Activated CD8-positive, alpha-beta memory T cell treated with anti-CD3 and anti-CD28 coated beads for 4 hours (primary cell): ENCODE results near the gene RHOBTB3.

Experiments
- DNase-seq, 2 donors: peaks; one replicate each; pipeline ENCODE4 v3.0.0-alpha.2; 2020; ENCODE audit warnings: low read depth in 2 of 2

RHOBTB3 gene

GRCh38 chr5:95763941-95764340 is 32.8 kb downstream of the RHOBTB3 start:
- no peak for DNase-seq

DNA sequence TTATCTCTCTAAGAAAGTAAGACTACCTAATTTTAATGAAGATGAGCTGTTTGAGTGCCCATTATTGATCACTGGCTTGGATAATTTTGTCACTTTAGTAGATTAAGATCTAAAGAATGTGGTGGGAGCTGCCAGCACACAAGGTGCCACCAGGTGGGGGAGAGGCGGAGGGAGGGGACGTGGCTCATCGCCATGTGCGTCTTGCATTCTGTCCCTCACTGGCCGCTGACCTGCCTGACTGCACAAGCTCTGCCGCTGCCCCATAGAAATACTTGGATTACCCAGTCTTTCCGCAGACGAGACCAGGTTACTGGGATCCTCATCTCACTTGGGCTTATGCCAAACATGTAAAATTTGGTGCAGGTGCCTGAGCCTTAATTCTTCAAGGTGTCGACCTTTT is 37.6 kb downstream of the RHOBTB3 start:
- no peak for DNase-seq

DNA sequence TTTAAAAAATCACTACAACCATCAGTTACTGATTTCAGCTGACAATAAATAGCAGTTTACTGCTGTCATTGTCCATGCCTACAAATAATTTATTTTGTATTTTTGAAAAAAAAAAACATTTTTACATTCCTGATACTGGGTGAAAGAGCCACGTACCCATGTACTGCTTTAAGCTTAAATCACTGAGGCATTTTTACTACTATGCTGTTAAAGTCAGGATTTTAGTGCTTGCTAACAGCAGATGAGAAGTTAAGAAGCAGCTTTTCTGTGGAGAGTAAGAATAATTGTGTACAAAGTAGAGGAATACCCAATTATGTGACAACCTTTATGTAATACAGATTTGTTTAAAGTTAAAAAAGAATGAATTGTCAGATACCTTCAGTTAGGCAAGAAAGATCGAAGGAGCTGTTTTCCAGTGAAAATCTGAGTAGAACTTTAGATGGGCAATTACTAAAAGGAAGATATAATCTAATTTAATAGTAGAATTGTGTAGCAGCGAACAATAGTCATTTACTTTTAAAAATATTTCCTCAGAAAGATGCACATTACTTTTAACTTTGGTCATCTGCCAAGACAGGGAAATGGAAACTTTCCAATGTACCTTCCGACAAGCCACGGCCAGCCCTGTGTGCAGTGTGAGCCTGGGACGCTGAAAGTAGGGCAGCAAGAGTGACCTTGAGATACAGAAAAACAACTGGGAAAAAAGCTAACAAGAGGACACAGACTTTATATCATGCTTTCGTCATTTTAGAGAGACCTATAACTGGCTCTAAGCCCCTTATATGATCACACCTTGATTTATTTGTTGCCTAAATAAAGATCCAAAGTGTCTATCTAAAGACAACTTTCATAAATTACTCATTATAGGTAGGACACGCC is 39.9 kb downstream of the RHOBTB3 start:
- no peak for DNase-seq

- DNase-seq = no peak
Measured at GRCh38 chr5:95771892-95772291, 40.8 kb downstream of the RHOBTB3 start.

GRCh38 chr5:95773335-95774059 is 42.4 kb downstream of the RHOBTB3 start:
- DNase-seq = no peak

- no peak for DNase-seq
Measured at GRCh38 chr5:95777441-95777840, 46.3 kb downstream of the RHOBTB3 start.

DNA sequence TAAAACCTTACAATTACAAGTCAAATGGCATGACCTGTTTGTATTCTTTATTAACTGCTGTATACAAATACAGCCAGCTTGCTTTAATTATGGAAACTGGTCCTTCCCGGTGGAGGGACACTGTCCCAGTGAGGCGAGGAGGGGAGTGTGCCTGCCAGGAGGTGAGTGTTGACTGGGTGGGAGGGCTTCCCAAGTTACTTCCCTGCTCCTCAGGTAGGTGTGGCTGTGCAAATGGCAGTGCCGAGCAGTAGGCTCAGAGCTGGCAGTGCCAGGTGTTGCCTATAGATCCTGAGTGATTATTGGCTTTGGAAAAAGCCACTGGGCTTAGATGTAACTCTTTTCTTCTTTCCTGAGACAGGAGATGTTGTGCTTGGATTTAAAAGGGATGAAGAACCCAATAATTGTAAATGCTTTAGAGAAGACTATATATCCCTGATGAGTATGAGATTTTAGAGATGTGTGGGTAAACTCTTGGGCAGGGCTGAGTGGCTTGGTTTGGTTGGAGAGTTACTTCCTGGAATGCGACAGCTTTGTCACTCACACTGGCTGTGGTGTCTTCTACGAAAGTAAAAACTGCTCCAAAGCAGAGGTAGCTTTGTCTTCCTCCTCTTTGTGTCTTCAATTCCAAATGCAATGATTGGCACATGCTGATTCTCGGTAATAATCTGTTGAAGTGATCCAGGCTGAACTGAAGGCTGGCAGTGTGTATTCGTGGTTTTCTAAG is 47.7 kb downstream of the RHOBTB3 start:
- DNase-seq = no peak

GRCh38 chr5:95779611-95780010 is 48.5 kb downstream of the RHOBTB3 start:
- no peak for DNase-seq

- no peak for DNase-seq
Measured at GRCh38 chr5:95780597-95780996, 49.5 kb downstream of the RHOBTB3 start.

DNA sequence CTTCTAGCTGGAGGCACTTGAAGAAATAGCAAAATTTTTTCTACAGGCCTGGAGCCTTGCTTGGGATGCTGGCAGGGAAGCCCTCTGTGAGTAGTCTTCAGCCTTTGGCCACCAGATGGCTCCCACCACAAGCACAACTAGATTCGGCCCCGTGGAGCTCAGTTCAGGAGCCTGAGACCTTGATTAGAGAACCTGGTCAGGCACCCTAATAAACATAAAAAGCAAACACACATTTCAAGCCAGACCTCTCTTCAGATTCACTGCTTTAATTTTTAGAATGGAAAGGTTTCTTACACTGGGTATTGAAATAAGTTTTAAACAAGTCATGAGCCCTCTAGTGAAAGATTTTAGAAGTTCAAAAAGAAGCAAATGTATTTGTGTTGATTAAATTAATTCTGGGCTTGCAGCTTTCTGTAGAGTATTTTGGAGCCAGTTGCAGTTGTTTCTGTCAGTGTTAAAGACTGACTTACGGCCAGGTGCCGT is 50.0 kb downstream of the RHOBTB3 start:
- peak; percentile 30 to 46 for DNase-seq

GRCh38 chr5:95782181-95782580 is 51.0 kb downstream of the RHOBTB3 start:
- no peak for DNase-seq

GRCh38 chr5:95783661-95784060 is 52.5 kb downstream of the RHOBTB3 start:
- no peak for DNase-seq

DNA sequence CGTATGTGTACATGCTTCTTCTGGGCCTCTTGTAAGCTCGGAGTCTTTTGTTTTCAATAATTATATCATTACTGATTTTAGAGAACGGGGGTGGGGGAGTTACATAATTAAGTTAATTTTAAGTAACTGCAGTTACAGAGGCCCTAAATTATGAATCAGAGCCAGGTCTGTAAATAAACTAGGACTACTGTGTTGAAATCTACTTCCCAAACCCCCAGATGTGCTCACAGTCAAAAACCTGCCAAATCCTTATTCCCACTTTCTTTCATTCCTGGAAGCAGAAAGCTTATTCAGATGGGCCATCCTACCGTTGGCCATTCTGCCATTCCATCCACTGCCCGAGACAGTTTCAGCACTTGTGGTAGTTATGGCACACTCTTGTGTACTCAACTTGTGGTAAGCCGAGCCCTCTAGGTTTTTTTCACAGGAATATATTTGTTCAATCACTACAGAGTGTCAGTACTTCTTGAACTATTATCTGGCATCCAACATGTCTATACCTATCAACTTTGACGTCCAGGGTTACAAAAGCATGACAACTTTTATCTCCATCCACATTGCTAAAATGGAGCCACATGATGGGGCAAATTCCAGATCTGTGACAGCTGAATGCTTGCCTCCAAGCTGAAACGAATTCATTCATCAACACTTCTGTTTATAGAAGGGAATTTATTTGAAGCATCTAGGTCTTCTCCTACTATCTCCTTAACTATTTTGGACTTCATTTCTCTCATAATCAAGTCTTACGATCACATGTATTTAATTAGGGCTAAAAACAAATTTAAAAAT is 53.6 kb downstream of the RHOBTB3 start:
- no peak for DNase-seq

- no peak for DNase-seq
Measured at GRCh38 chr5:95786821-95787418, 55.8 kb downstream of the RHOBTB3 start.

DNA sequence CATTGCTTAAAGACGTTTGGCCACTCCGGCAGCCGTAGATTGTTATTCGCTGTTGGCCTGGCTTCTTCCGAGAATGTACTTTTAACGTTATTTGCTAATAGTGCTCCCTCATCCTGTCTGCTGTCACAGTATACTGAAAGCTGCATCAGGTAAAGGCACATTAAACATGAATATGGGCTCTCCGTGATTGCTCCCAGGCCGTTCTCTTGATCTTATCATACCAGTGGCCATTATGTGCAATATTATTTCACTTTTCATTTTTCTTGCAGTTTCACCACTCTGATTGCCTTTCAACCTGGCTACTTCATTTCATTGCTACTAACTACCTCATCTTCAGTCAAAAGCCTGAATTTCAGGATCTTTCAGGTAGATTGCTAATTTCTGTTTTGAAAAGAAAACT is 57.4 kb downstream of the RHOBTB3 start:
- no peak for DNase-seq

DNA sequence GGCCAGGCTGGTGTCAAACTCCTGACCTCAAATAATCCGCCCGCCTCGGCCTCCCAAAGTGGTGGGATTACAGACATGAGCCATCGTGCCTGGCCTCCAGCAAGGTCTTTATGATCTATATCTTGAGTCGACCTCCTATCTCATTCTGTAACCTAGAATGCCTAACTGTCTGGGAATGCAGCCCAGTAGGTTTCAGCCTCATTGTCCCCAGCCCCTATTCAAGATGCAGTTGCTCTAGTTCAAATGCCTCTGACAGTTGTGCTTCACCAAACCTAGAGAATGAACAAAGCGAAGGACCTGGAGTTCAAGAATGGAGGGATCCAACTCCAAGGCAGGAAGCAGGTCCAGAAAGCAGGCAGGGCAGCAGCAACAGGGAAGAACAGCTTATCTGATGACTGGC is 60.6 kb downstream of the RHOBTB3 start:
- no peak for DNase-seq

DNA sequence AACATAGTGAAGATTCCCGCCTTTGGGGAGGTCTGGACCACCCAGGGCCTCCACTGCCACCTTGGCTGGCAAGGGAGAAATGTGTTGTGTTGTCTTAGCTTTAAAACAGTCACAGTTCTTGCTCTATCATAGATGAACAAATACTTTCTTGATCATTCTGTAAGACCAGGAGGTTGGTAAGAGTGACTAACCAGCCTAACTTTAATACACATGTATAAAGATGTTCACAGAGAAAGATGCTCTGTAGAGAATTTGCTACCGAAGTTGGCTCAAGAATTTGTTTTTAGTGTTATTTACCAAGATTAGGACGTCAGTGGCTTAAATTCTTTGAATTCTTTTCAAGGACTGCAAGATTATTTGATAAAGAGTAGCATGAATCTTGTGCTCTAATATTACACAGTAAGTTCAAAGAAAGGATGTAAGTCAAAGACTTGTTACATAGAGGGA is 63.0 kb downstream of the RHOBTB3 start:
- no peak for DNase-seq

DNA sequence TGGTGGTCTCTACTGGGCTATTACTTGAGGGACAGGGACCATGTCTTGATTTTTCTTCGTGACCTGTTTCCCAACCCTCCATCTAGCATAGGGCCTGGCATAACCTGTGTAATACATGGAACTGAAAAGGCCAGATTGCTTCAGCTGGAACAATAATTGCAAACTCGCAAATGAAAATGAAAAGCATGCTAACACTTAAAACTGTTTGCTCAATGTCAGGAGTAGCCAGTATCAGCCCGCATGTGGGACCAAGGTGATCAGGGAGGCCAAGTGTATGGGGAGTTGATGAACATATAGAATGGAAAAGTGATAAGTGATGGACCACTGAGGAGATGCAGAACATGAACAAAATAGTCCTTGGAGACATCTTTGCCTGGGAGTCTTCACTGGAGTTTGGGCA is 66.2 kb downstream of the RHOBTB3 start:
- DNase-seq = no peak

DNA sequence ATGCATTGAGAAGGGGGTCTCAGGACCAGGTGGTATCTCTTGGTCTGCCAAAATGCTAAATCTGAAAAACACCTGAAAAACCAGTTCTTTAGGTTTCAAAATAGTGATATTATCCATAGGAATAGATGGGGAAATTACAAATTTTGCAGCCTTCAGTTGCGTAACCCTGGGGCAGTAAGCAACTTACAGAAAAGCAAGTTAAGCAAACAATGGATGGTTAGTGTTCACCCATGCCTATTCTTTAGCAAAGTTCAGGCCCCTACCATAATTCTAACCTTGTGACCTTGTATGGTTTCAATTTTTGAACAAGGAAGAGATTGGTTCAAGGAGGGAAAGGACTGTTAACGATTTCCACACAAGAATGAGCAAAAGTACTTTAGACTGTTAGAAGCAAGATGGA is 66.9 kb downstream of the RHOBTB3 start:
- no peak for DNase-seq

- no peak for DNase-seq
Measured at GRCh38 chr5:95798545-95798944, 67.4 kb downstream of the RHOBTB3 start.
